GM23248 (cell line): ENCODE measurements around the gene GALNT10.

Experiments used
- EZH2 ChIP-seq: fragments of 200-600 bp; sonication (generic); IDR thresholded peaks from 2 replicates; pipeline ENCODE4 v1.6.1; 2018; ENCODE audit warnings: antibody characterized with exemption, mild to moderate bottlenecking; ENCODE audit not compliant: insufficient read depth, poor library complexity, severe bottlenecking
- EZH2phosphoT487 ChIP-seq: fragments of 200-600 bp; sonication (generic); IDR thresholded peaks from 2 replicates; pipeline ENCODE4 v1.6.1; 2018; ENCODE audit warnings: antibody characterized with exemption, moderate library complexity, mild to moderate bottlenecking, low read depth; ENCODE audit not compliant: insufficient read depth

- no peak for TF ChIP-seq EZH2phosphoT487
- TF ChIP-seq EZH2 = no peak
These were observed 162.5 kb downstream of the GALNT10 start for GRCh38 chr5:154352960-154353548.
